Stimulated activated CD8-positive, alpha-beta memory T cell treated with anti-CD3 and anti-CD28 coated beads, Interleukin-12 subunit alpha, Interleukin-12 subunit beta, amount 100 ng/mL, for 1 hour (primary cell): ENCODE results near the gene SET.
A peak's percentile ranks its signal among the peaks of the same experiment; 100 is the strongest.
"Not testable (repeated sequence)": the region's sequence is repeated elsewhere in the genome, so short reads cannot be mapped to it uniquely, and the experiment has no call there.

Experiments used
- DNase-seq: peaks from one replicate; pipeline ENCODE4 v3.0.0-alpha.2; 2020; ENCODE audit warnings: low read depth

The SET gene

GRCh38 chr9:128688501-128689292 lies at the start of gene SET:
SET (plus strand) TSS chr9:128689222; CDS start chr9:128689583, 361 bp downstream.
- peak; percentile 80 for DNase-seq

- no peak for DNase-seq
Measured at GRCh38 chr9:128640603-128641002, 48.4 kb upstream of the SET start.

- no peak for DNase-seq
Measured at GRCh38 chr9:128642675-128643245, 46.3 kb upstream of the SET start.

- no peak for DNase-seq
Measured at GRCh38 chr9:128643519-128644300, 45.3 kb upstream of the SET start.

GRCh38 chr9:128648206-128648605 lies 40.8 kb upstream of the SET start:
- DNase-seq = peak; percentile 54

GRCh38 chr9:128651798-128652197 lies 37.2 kb upstream of the SET start:
- no peak for DNase-seq

GRCh38 chr9:128653908-128654307 lies 35.1 kb upstream of the SET start:
- no peak for DNase-seq

GRCh38 chr9:128654481-128654880 lies 34.5 kb upstream of the SET start:
- no peak for DNase-seq

GRCh38 chr9:128656416-128657343 lies 32.3 kb upstream of the SET start, which contains the start of gene DYNC2I2:
DYNC2I2 (minus strand) TSS chr9:128656847; CDS start chr9:128656726, 121 bp downstream.
- peak; percentile 95 for DNase-seq

GRCh38 chr9:128657344-128657704 lies 31.7 kb upstream of the SET start:
- DNase-seq = no peak

GRCh38 chr9:128657796-128658195 lies 31.2 kb upstream of the SET start:
- no peak for DNase-seq

GRCh38 chr9:128666481-128666941 lies 22.5 kb upstream of the SET start:
- not testable (repeated sequence) for DNase-seq

- no peak for DNase-seq
Measured at GRCh38 chr9:128669786-128670185, 19.2 kb upstream of the SET start.

GRCh38 chr9:128675382-128675781 lies 13.6 kb upstream of the SET start:
- no peak for DNase-seq

GRCh38 chr9:128677794-128678193 lies 11.2 kb upstream of the SET start:
- DNase-seq = no peak

GRCh38 chr9:128683340-128684064 lies 5.5 kb upstream of the SET start:
- no peak for DNase-seq

GRCh38 chr9:128684065-128684324 lies 5.0 kb upstream of the SET start:
- no peak for DNase-seq

GRCh38 chr9:128684325-128685199 lies 4.5 kb upstream of the SET start:
- DNase-seq = peak; percentile 52

- DNase-seq = no peak
Measured at GRCh38 chr9:128685636-128686489, 3.2 kb upstream of the SET start.
